Measurements from ENCODE around the gene BTF3. TPM values are rescaled to one million over a fixed set of nuclear protein-coding genes. Genes with fewer than 3 reads are reported as not detected.
"Not testable (repeated sequence)": the region's sequence is repeated elsewhere in the genome, so short reads cannot be mapped to it uniquely, and the experiment has no call there.

The BTF3 gene
- 456 TPM for total RNA-seq

GRCh38 chr5:73498057-73498992 lies at the start of gene BTF3:
BTF3 (plus strand) TSS chr5:73498442; CDS start chr5:73498668, 226 bp downstream.
- H3K4me1 ChIP-seq (ENCODE audit: insufficient read depth, low read length): peaks cover 26% of the 10 kb centered on the region
- H3K9me3 ChIP-seq (ENCODE audit: low read depth, low read length): no peaks in the 10 kb centered on the region
- peak within 1 kb of the TSS; percentile 93 for H3K4me3 ChIP-seq (ENCODE audit: low read length)
- peaks cover 4% of the 10 kb centered on the region for H3K27me3 ChIP-seq (ENCODE audit: insufficient read depth, low read length)

GRCh38 chr5:73448463-73449136 lies 49.6 kb upstream of the BTF3 start, which contains the start of gene FOXD1:
FOXD1 (minus strand) TSS chr5:73448777; CDS start chr5:73448362, 415 bp downstream.
- H3K4me3 ChIP-seq (ENCODE audit: low read length): peak within 1 kb of the TSS; percentile 26
- no peaks in the 10 kb centered on the region for H3K9me3 ChIP-seq (ENCODE audit: low read depth, low read length)
- H3K27me3 ChIP-seq (ENCODE audit: insufficient read depth, low read length): peaks cover 85% of the 10 kb centered on the region
- H3K4me1 ChIP-seq (ENCODE audit: insufficient read depth, low read length): peaks cover 28% of the 10 kb centered on the region

GRCh38 chr5:73450137-73450536 lies 48.1 kb upstream of the BTF3 start:
- H3K9me3 ChIP-seq (ENCODE audit: low read depth, low read length): no peaks in the 10 kb centered on the region
- H3K27me3 ChIP-seq (ENCODE audit: insufficient read depth, low read length): peaks cover 84% of the 10 kb centered on the region

GRCh38 chr5:73450672-73451223 lies 47.5 kb upstream of the BTF3 start:
- Histone ChIP-seq H3K4me3 (ENCODE audit: low read length) (no peak overlapping the region), H3K9me3 (ENCODE audit: low read depth, low read length) (no peaks in the 10 kb centered on the region), H3K27me3 (ENCODE audit: insufficient read depth, low read length) (peaks cover 84% of the 10 kb centered on the region), H3K4me1 (ENCODE audit: insufficient read depth, low read length) (peaks cover 28% of the 10 kb centered on the region)

More at GRCh38 chr5:73450137-73450536, 48.1 kb upstream of the BTF3 start:
- Histone ChIP-seq H3K4me1 (ENCODE audit: insufficient read depth, low read length) (peaks cover 28% of the 10 kb centered on the region), H3K4me3 (ENCODE audit: low read length) (no peak overlapping the region)

- Histone ChIP-seq H3K27me3 (ENCODE audit: insufficient read depth, low read length) (peaks cover 84% of the 10 kb centered on the region), H3K4me1 (ENCODE audit: insufficient read depth, low read length) (peaks cover 27% of the 10 kb centered on the region), H3K4me3 (ENCODE audit: low read length) (no peak overlapping the region), H3K9me3 (ENCODE audit: low read depth, low read length) (no peaks in the 10 kb centered on the region)
These were observed 46.8 kb upstream of the BTF3 start for GRCh38 chr5:73451224-73452130.

GRCh38 chr5:73452215-73452614 lies 46.0 kb upstream of the BTF3 start:
- H3K4me3 ChIP-seq (ENCODE audit: low read length): no peak overlapping the region
- H3K4me1 ChIP-seq (ENCODE audit: insufficient read depth, low read length): peaks cover 22% of the 10 kb centered on the region
- peaks cover 88% of the 10 kb centered on the region for H3K27me3 ChIP-seq (ENCODE audit: insufficient read depth, low read length)
- no peaks in the 10 kb centered on the region for H3K9me3 ChIP-seq (ENCODE audit: low read depth, low read length)

GRCh38 chr5:73454379-73455036 lies 43.7 kb upstream of the BTF3 start:
- Histone ChIP-seq H3K27me3 (ENCODE audit: insufficient read depth, low read length) (peaks cover 95% of the 10 kb centered on the region), H3K4me3 (ENCODE audit: low read length) (no peak overlapping the region)

GRCh38 chr5:73456462-73456861 lies 41.8 kb upstream of the BTF3 start:
- not testable (repeated sequence) for H3K4me3 ChIP-seq (ENCODE audit: low read length); H3K9me3 ChIP-seq (ENCODE audit: low read depth, low read length); H3K4me1 ChIP-seq (ENCODE audit: insufficient read depth, low read length)
- H3K27me3 ChIP-seq (ENCODE audit: insufficient read depth, low read length): peaks cover 85% of the 10 kb centered on the region

More at GRCh38 chr5:73454379-73455036, 43.7 kb upstream of the BTF3 start:
- Histone ChIP-seq H3K9me3 (ENCODE audit: low read depth, low read length) (no peaks in the 10 kb centered on the region), H3K4me1 (ENCODE audit: insufficient read depth, low read length) (peaks cover 11% of the 10 kb centered on the region)

- Histone ChIP-seq H3K4me3 (ENCODE audit: low read length) (no peak overlapping the region), H3K27me3 (ENCODE audit: insufficient read depth, low read length) (peaks cover 60% of the 10 kb centered on the region), H3K4me1 (ENCODE audit: insufficient read depth, low read length) (no peaks in the 10 kb centered on the region), H3K9me3 (ENCODE audit: low read depth, low read length) (no peaks in the 10 kb centered on the region)
These were observed 38.9 kb upstream of the BTF3 start for GRCh38 chr5:73459366-73459765.

- Histone ChIP-seq H3K4me1 (ENCODE audit: insufficient read depth, low read length) (no peaks in the 10 kb centered on the region), H3K9me3 (ENCODE audit: low read depth, low read length) (no peaks in the 10 kb centered on the region), H3K27me3 (ENCODE audit: insufficient read depth, low read length) (peaks cover 54% of the 10 kb centered on the region), H3K4me3 (ENCODE audit: low read length) (no peak overlapping the region)
These were observed 38.1 kb upstream of the BTF3 start for GRCh38 chr5:73460133-73460532.

- Histone ChIP-seq H3K27me3 (ENCODE audit: insufficient read depth, low read length) (peaks cover 19% of the 10 kb centered on the region), H3K4me1 (ENCODE audit: insufficient read depth, low read length) (no peaks in the 10 kb centered on the region)
These were observed 34.1 kb upstream of the BTF3 start for GRCh38 chr5:73464016-73464745.

GRCh38 chr5:73468638-73469037 lies 29.6 kb upstream of the BTF3 start:
- H3K4me3 ChIP-seq (ENCODE audit: low read length); H3K4me1 ChIP-seq (ENCODE audit: insufficient read depth, low read length); H3K9me3 ChIP-seq (ENCODE audit: low read depth, low read length): not testable (repeated sequence)
- peaks cover 11% of the 10 kb centered on the region for H3K27me3 ChIP-seq (ENCODE audit: insufficient read depth, low read length)

More at GRCh38 chr5:73464016-73464745, 34.1 kb upstream of the BTF3 start:
- no peak overlapping the region for H3K4me3 ChIP-seq (ENCODE audit: low read length)
- no peaks in the 10 kb centered on the region for H3K9me3 ChIP-seq (ENCODE audit: low read depth, low read length)

GRCh38 chr5:73469878-73470277 lies 28.4 kb upstream of the BTF3 start:
- Histone ChIP-seq H3K27me3 (ENCODE audit: insufficient read depth, low read length) (peaks cover 7% of the 10 kb centered on the region), H3K4me1 (ENCODE audit: insufficient read depth, low read length) (no peaks in the 10 kb centered on the region), H3K9me3 (ENCODE audit: low read depth, low read length) (no peaks in the 10 kb centered on the region), H3K4me3 (ENCODE audit: low read length) (no peak overlapping the region)

Data from mononuclear cell (primary cell).